Fibroblast of lung (primary cell): ENCODE measurements around the gene RCAN1. TPM values are rescaled to one million over a fixed set of nuclear protein-coding genes. Genes with fewer than 3 reads are reported as not detected.

ENCODE experiments used
- DNase-seq, 2 donors: peaks; one replicate each; pipeline versions ENCODE4 v3.0.0 to v3.0.0-alpha.2; 2010; ENCODE audit warnings: low read depth in 2 of 2
- H2AFZ ChIP-seq: 2 replicates; pipeline ENCODE4 v1.5.1; 2012; ENCODE audit warnings: low read length, control low read depth, inconsistent platforms
- H3K27ac ChIP-seq: 2 replicates; pipeline ENCODE4 v1.5.1; 2011; ENCODE audit warnings: low read length, control low read depth; ENCODE audit not compliant: insufficient read depth
- H3K27me3 ChIP-seq: 2 replicates; pipeline ENCODE4 v1.5.1; 2011; ENCODE audit warnings: mild to moderate bottlenecking, low read length; ENCODE audit not compliant: control insufficient read depth, insufficient read depth
- H3K36me3 ChIP-seq: 2 replicates; pipeline ENCODE4 v1.5.1; 2011; ENCODE audit warnings: low read length; ENCODE audit not compliant: control insufficient read depth, insufficient read depth
- H3K4me1 ChIP-seq: 2 replicates; pipeline ENCODE4 v1.5.1; 2011; ENCODE audit warnings: low read length; ENCODE audit not compliant: control insufficient read depth, insufficient read depth; ENCODE audit errors: extremely low read depth
- H3K4me2 ChIP-seq: 2 replicates; pipeline ENCODE4 v1.5.1; 2011; ENCODE audit warnings: low read length, control low read depth; ENCODE audit not compliant: insufficient read depth; ENCODE audit errors: extremely low read depth
- H3K4me3 ChIP-seq, 4 experiments: fragments of 200-600 bp in 1 of 4; sonication (generic) in 1 of 4; replicated peaks in 1 of 4; 2 replicates each; pipeline ENCODE4 v1.5.1; 2011 to 2016; ENCODE audit warnings: low read length in 4 of 4, low read depth in 3 of 4, mild to moderate bottlenecking in 3 of 4, control low read depth in 2 of 4, inconsistent platforms in 1 of 4, mixed read lengths in 1 of 4; ENCODE audit not compliant: insufficient read depth in 1 of 4; ENCODE audit errors: control extremely low read depth in 1 of 4
- H3K79me2 ChIP-seq: 2 replicates; pipeline ENCODE4 v1.5.1; 2012; ENCODE audit warnings: mild to moderate bottlenecking, low read length, inconsistent platforms; ENCODE audit not compliant: control insufficient read depth, insufficient read depth
- H3K9ac ChIP-seq: 2 replicates; pipeline ENCODE4 v1.5.1; 2011; ENCODE audit warnings: mild to moderate bottlenecking, low read length, control low read depth; ENCODE audit not compliant: insufficient read depth
- H3K9me3 ChIP-seq: 2 replicates; pipeline ENCODE4 v1.5.1; 2012; ENCODE audit warnings: low read depth, low read length; ENCODE audit not compliant: control insufficient read depth, insufficient read depth
- H4K20me1 ChIP-seq: 2 replicates; pipeline ENCODE4 v1.5.1; 2011; ENCODE audit warnings: low read length; ENCODE audit not compliant: control insufficient read depth, insufficient read depth; ENCODE audit errors: extremely low read depth
- EZH2 ChIP-seq: IDR thresholded peaks from 2 replicates; pipeline ENCODE4 v1.5.1; 2012; ENCODE audit warnings: low read length, control low read depth, mild to moderate bottlenecking; ENCODE audit errors: missing control alignments
- polyA plus RNA-seq, 2 donors: library from polyadenylated mRNA; depleted of rRNA in 1 of 2; stranded (reverse) in 1 of 2; unstranded in 1 of 2; fragments of >200 nt; gene quantifications; 2 replicates each; pipeline ENCODE4 v1.2.1, GENCODE V29; 2011 to 2012; ENCODE audit warnings: missing spikeins in 1 of 2
- total RNA-seq: library from RNA; depleted of rRNA; stranded (reverse); fragments of >200 nt; gene quantifications from 2 replicates; pipeline ENCODE4 v1.2.1, GENCODE V29; 2014
- TF ChIP-seq, protein P1 (sequence below), 2 donors: IDR thresholded peaks in 1 of 2; conservative IDR thresholded peaks in 1 of 2; 1 replicate in 1 of 2; 2 replicates in 1 of 2; pipeline ENCODE4 v1.5.1; 2011 to 2012; ENCODE audit warnings: low read length in 2 of 2, control low read depth in 1 of 2, inconsistent platforms in 1 of 2, low read depth in 1 of 2, mild to moderate bottlenecking in 1 of 2

The RCAN1 gene
- total and polyA plus RNA-seq, 2 donors (not counting 1 experiment from before 2014, with no cell fraction given), result 94.8 to 259 TPM

DNA sequence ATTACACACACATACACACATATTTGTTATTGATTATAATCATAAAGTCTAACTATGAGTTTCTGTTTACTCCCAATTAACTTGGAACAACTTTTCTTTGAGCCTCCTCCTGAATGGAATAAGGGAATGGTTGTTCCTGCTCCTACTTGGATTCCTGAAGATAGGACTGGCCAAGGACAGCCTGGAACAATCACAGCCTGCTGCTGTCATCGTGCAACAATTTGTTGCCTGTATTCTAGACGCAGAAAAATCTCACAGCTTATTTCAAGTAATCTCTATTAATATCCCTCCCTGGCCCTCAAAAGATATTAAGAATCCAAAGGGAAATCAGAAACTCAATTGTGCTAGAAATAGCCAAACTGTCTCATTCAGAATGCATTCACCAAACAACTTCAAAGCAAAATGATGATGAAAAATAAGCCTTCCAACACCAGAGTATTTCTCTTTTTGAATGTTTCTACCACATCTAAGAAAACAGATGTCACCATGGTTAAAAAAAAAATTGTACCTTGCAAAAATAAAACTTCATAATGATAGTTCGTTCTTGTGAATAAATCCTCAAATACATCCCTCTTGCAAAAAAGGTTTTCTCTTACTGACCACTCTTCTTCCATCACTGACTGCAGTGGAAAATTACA is 30.9 kb downstream of the RCAN1 start:
- DNase-seq, result no peak
- Histone ChIP-seq H3K36me3 (no peaks in the 10 kb centered on the region), H3K4me3 (no peak overlapping the region), H3K9me3 (no peaks in the 10 kb centered on the region), H3K4me1 (peaks cover 8% of the 10 kb centered on the region), H4K20me1 (no peaks in the 10 kb centered on the region), H3K9ac (no peak overlapping the region), H2AFZ (no peak overlapping the region), H3K79me2 (no peaks in the 10 kb centered on the region), H3K27ac (no peak overlapping the region), H3K27me3 (no peaks in the 10 kb centered on the region), H3K4me2 (no peak overlapping the region)
- TF ChIP-seq EZH2, result no peak
- TF ChIP-seq, protein P1, sequence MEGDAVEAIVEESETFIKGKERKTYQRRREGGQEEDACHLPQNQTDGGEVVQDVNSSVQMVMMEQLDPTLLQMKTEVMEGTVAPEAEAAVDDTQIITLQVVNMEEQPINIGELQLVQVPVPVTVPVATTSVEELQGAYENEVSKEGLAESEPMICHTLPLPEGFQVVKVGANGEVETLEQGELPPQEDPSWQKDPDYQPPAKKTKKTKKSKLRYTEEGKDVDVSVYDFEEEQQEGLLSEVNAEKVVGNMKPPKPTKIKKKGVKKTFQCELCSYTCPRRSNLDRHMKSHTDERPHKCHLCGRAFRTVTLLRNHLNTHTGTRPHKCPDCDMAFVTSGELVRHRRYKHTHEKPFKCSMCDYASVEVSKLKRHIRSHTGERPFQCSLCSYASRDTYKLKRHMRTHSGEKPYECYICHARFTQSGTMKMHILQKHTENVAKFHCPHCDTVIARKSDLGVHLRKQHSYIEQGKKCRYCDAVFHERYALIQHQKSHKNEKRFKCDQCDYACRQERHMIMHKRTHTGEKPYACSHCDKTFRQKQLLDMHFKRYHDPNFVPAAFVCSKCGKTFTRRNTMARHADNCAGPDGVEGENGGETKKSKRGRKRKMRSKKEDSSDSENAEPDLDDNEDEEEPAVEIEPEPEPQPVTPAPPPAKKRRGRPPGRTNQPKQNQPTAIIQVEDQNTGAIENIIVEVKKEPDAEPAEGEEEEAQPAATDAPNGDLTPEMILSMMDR (conservative IDR thresholded peaks at IDR 0.05 in 1 of 2, IDR thresholded peaks at IDR 0.05 in 1 of 2; ENCODE audit: low read depth in 1 of 2, low read length in 2 of 2), result no peak

DNA sequence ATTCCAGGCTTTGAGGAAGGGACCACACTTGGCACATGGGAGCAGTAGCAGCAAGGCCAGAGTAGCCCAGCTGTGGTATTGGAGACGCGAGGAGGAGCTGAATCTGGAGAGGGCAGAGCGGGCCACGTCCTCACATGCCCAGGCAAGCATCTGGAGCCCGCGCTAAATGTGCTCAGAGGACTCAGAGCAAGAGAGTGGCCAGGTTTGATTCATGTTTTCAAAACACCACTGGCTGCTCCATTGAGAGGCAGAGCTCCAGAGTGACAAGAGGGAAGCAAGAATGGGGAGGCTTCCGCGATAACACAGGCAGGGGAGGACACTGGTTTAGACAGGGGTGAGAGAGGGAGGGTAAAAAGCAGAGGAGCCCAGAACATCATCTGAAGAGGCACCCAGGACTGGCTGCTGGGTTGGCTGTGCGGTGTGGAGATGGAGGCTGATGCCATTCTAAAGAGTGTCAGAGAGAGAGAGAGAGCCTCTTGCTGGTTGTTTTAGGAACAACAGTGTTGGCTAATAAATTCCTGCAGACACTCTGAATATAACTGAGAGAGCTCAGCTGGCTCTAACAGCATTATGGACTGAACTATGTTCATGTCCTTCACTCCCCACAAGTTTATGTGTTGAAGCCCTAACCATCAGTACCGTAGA is 32.3 kb downstream of the RCAN1 start:
- no peak overlapping the region for H2AFZ ChIP-seq
- DNase-seq, result peak; percentile 45 to 73
- TF ChIP-seq, protein P1 (conservative IDR thresholded peaks at IDR 0.05 in 1 of 2, IDR thresholded peaks at IDR 0.05 in 1 of 2; ENCODE audit: low read depth in 1 of 2, low read length in 2 of 2), result peak; percentile 49 to 66
- no peak for TF ChIP-seq EZH2
- H4K20me1 ChIP-seq, result no peaks in the 10 kb centered on the region
- no peaks in the 10 kb centered on the region for H3K36me3 ChIP-seq
- no peaks in the 10 kb centered on the region for H3K9me3 ChIP-seq
- H3K27me3 ChIP-seq, result no peaks in the 10 kb centered on the region
- no peak overlapping the region for H3K9ac ChIP-seq
- H3K79me2 ChIP-seq, result no peaks in the 10 kb centered on the region
- peaks cover 10% of the 10 kb centered on the region for H3K4me1 ChIP-seq
- H3K27ac ChIP-seq, result no peak overlapping the region
- no peak overlapping the region for H3K4me2 ChIP-seq
- no peak overlapping the region for H3K4me3 ChIP-seq

DNA sequence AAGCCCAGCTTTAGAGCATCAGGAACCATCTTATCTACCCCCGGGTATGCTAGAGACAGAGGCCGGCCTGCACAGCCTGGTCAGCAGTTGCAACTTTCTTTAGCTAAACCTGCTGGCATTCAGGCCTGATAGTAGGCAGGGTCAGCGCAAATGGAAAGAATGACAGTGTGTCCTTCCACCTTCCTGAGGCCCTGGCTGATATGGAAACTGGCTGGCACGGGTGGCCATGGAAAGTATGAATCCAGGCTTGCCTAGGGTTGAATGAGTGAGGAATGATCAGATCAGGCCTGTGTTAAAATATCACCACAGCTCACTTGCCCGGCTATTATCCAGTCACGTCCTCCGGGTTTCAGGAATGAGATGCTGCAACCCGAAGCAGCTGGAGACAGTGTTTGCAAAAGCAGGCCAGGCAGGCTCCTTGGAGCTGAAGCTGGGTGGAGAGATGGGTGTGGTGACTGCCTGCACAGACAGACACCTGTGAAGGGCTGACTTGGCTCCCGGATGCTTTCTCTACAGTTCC is 34.7 kb downstream of the RCAN1 start:
- H3K4me1 ChIP-seq, result peaks cover 10% of the 10 kb centered on the region
- H3K27ac ChIP-seq, result no peak overlapping the region
- H3K79me2 ChIP-seq, result no peaks in the 10 kb centered on the region
- TF ChIP-seq, protein P1 (conservative IDR thresholded peaks at IDR 0.05 in 1 of 2, IDR thresholded peaks at IDR 0.05 in 1 of 2; ENCODE audit: low read depth in 1 of 2, low read length in 2 of 2), result no peak
- TF ChIP-seq EZH2, result no peak
- no peaks in the 10 kb centered on the region for H3K36me3 ChIP-seq
- H3K27me3 ChIP-seq, result no peaks in the 10 kb centered on the region
- H3K4me2 ChIP-seq, result no peak overlapping the region
- no peak overlapping the region for H3K9ac ChIP-seq
- H4K20me1 ChIP-seq, result no peaks in the 10 kb centered on the region
- H3K9me3 ChIP-seq, result no peaks in the 10 kb centered on the region
- H3K4me3 ChIP-seq, result no peak overlapping the region
- no peak overlapping the region for H2AFZ ChIP-seq
- DNase-seq, result no peak
